Measurements from ENCODE around the gene CREB3L1.

CREB3L1 gene

GRCh38 chr11:46267930-46268329 is 9.5 kb upstream of the CREB3L1 start:
- H3K4me3 ChIP-seq = no peak overlapping the region
- DNase-seq (ENCODE audit: low spot score) = no peak
- TF ChIP-seq, protein P1, sequence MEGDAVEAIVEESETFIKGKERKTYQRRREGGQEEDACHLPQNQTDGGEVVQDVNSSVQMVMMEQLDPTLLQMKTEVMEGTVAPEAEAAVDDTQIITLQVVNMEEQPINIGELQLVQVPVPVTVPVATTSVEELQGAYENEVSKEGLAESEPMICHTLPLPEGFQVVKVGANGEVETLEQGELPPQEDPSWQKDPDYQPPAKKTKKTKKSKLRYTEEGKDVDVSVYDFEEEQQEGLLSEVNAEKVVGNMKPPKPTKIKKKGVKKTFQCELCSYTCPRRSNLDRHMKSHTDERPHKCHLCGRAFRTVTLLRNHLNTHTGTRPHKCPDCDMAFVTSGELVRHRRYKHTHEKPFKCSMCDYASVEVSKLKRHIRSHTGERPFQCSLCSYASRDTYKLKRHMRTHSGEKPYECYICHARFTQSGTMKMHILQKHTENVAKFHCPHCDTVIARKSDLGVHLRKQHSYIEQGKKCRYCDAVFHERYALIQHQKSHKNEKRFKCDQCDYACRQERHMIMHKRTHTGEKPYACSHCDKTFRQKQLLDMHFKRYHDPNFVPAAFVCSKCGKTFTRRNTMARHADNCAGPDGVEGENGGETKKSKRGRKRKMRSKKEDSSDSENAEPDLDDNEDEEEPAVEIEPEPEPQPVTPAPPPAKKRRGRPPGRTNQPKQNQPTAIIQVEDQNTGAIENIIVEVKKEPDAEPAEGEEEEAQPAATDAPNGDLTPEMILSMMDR (IDR thresholded peaks at IDR 0.05) = no peak
- H3K27ac ChIP-seq = no peak overlapping the region

DNA sequence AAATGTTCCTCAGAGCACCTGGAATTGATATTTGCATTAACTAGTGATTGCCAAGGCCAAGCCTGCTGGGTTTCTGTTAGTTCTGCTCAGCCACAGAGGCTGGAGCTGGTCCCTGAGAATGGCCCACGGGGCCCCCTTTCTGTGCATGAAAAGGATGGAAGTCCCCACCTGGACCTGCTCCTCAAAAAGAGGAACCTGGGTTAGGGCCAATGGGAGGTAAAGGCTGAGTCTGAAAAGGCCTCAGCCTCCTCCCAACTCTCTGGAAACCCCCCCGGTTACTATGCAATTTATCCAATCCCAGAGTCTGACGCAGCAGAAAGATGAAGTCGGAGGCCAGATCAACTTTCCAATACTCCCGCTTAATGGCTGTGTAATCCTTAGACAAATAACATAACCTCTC is 6.8 kb upstream of the CREB3L1 start:
- Histone ChIP-seq H3K4me3 (no peak overlapping the region), H3K27ac (no peak overlapping the region)
- TF ChIP-seq, protein P1 (IDR thresholded peaks at IDR 0.05) = no peak
- no peak for DNase-seq (ENCODE audit: low spot score)

DNA sequence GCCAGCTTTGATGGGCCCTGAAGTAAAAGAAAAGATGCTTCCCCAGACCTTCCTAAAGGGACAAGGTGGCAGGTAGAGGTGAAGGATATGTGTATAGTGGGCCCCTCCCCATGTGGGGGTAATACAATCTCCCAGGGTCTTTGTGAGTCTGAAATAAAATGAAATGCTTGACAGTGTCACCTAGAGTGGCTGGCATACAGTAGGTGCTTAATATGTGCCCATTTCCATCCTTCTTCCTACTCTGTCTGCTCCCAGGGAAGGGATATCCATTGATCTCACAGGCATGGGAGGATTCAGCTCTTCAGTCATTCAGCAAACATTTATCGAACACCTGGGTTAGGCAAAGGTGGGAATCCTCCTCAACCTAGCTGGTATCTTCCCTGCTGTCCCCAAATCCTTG is 6.1 kb upstream of the CREB3L1 start:
- no peak overlapping the region for H3K4me3 ChIP-seq
- TF ChIP-seq, protein P1 (IDR thresholded peaks at IDR 0.05) = no peak

GRCh38 chr11:46271875-46272815 is 5.3 kb upstream of the CREB3L1 start:
- Histone ChIP-seq H3K4me3 (no peak overlapping the region), H3K27ac (peak overlapping the region; percentile 72 to 82)
- TF ChIP-seq, protein P1 (IDR thresholded peaks at IDR 0.05) = no peak
- DNase-seq (ENCODE audit: low spot score) = no peak

More for the DNA sequence above, 6.1 kb upstream of the CREB3L1 start:
- DNase-seq (ENCODE audit: low spot score) = no peak
- H3K27ac ChIP-seq = peak overlapping the region in 1 of 2 donors; percentile 82

DNA sequence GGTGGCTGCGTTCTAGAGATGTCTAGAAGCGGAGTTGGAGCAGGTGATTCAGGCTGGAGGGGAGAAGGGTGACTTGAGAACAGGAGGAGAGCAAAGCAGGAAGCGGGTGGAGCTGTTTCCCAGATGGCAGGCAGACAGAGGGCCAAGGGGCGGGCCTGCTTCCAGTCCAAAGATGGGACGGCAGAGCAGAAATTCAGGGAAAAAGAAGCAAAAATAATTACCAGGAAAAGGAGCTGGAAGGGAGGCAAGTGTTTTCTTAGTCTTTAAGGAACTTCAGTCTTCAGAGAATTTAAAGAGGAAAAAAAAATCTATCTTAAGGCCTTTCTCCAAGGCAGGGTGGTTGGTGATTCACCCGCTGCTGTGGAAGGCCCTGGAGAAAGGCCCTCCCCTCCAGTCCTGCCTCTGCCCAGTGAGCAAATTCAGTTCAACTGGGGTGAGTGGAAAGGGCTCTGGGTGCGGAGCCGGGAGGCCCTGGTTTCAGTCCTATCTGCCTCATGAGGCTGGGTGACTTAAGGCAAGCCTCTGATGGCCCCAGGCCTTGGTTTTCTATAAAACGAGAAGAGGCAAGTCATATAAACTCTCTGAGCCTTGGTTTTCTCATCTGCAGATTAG is 4.5 kb upstream of the CREB3L1 start:
- peak overlapping the region; percentile 72 to 82 for H3K27ac ChIP-seq
- no peak overlapping the region for H3K4me3 ChIP-seq
- TF ChIP-seq, protein P1 (IDR thresholded peaks at IDR 0.05) = no peak
- DNase-seq (ENCODE audit: low spot score) = peak; percentile 76

DNA sequence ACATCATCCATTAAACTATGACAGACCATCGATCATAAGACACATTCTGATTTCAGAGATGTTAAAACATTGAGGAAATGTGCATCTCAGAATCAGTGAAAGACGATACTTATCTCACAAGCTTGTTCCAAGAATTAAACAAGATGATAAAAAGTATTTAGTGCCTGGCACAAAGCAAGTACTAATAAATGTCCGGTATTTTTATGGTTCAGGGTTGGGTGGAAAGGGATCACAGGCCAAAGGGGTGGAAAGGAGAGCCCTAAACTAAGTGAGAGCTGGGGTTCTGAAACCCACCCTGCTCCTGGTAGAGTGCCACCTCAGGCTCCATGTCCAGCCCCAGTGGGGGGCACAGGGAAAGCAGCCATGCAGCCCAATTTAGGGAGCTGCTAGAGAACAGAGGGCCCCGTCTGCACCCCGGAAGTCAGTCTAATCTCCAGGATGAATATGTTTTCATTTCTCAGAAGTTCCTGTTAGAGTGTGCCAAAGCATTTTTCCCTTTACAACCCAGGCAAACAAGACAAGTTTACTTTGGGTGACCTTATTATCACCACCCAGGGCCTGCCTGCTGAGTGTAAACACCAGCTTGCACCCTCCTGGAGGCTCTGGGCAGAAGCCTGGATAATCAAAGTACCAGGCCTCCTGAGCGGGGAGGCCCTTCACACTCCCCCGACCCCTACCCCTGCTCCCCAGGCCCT is 3.8 kb upstream of the CREB3L1 start:
- TF ChIP-seq, protein P1 (IDR thresholded peaks at IDR 0.05) = no peak
- H3K27ac ChIP-seq = peak overlapping the region; percentile 72 to 82

More for the DNA sequence above, 3.8 kb upstream of the CREB3L1 start:
- no peak for DNase-seq (ENCODE audit: low spot score)
- H3K4me3 ChIP-seq = no peak overlapping the region

Measured in coronary artery (tissue), 2 donors.